ENCODE results near the gene CYP2D6. TPM values are rescaled to one million over a fixed set of nuclear protein-coding genes. Genes with fewer than 3 reads are reported as not detected.
"Not testable (repeated sequence)": the region's sequence is repeated elsewhere in the genome, so short reads cannot be mapped to it uniquely, and the experiment has no call there.

Gene CYP2D6
- total and polyA plus RNA-seq, 12 donors = 0.20 to 16.2 (median 0.54) TPM; not detected in 3

GRCh38 chr22:42138122-42138770 lies 7.6 kb upstream of the CYP2D6 start:
- Histone ChIP-seq H3K4me1 (replicated peaks in 1 of 2) (no peaks in the 10 kb centered on the region), H3K4me3 (no peak overlapping the region), H3K27ac (no peak overlapping the region), H3K27me3 (no peaks in the 10 kb centered on the region), H3K9me3 (replicated peaks in 1 of 3) (no peaks in the 10 kb centered on the region), H3K36me3 (replicated peaks in 1 of 2) (no peaks in the 10 kb centered on the region)
- intact Hi-C loops (cut with DNase I) = no loop called here
- no peak for TF ChIP-seq POLR2A (IDR thresholded peaks at IDR 0.05)
- TF ChIP-seq, protein P1, sequence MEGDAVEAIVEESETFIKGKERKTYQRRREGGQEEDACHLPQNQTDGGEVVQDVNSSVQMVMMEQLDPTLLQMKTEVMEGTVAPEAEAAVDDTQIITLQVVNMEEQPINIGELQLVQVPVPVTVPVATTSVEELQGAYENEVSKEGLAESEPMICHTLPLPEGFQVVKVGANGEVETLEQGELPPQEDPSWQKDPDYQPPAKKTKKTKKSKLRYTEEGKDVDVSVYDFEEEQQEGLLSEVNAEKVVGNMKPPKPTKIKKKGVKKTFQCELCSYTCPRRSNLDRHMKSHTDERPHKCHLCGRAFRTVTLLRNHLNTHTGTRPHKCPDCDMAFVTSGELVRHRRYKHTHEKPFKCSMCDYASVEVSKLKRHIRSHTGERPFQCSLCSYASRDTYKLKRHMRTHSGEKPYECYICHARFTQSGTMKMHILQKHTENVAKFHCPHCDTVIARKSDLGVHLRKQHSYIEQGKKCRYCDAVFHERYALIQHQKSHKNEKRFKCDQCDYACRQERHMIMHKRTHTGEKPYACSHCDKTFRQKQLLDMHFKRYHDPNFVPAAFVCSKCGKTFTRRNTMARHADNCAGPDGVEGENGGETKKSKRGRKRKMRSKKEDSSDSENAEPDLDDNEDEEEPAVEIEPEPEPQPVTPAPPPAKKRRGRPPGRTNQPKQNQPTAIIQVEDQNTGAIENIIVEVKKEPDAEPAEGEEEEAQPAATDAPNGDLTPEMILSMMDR (IDR thresholded peaks at IDR 0.05) = no peak
- 88 to 95% (median 89%) methylated on average over 25 to 31 of the region's 31 CpGs for WGBS, 4 donors
- DNase-seq = no peak

GRCh38 chr22:42135688-42136087 lies 5.1 kb upstream of the CYP2D6 start:
- H3K27ac ChIP-seq; DNase-seq; H3K4me1 ChIP-seq (replicated peaks in 1 of 2); H3K4me3 ChIP-seq; H3K9me3 ChIP-seq (replicated peaks in 1 of 3); H3K27me3 ChIP-seq; H3K36me3 ChIP-seq (replicated peaks in 1 of 2); intact Hi-C loops (cut with DNase I): not testable (repeated sequence)
- no CpG with 5 or more reads among the region's 4 CpGs for WGBS, 4 donors

DNA sequence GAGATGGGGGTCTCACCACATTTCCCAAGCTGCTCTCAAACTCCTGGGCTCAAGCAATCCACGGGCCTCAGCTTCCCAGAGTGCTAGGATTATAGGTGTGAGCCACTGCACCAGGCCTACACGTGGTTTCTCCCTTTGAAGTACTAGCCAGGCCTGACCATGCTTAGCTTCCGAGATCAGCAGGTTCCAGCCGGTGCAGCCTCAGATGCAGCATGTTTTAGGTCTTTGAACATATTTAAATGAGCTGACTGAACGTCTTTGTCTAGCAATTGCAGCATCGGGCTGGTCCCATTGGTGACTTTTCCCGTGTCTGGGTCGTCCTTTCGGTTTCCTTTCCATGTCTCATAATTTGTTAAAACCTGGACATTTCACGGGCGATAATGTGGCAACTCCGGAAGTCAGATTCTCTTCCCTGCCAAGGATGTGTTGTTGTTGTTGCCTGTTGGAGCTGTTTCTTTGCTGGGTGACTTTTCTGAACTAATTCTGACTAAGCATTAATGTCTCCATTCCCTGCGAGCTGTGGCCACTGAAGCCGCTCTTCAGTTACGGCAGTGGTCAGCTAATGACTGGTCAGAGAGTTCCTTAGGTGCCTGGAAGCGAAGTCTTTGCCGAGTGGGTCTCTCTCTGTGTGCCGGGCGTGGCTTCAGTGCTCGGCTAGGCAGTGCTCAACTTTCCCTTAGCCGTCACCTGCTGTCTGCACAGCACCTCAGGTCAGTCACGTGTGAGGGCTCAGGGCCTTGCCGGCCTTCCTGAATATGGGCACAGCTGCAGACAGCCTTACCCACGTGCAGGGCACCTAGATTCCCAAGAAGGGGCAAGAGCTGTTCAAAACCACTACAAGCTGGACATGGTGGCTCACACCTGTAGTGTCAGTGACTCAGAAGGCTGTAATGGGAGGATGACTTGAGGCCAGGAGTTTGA lies 3.8 kb upstream of the CYP2D6 start:
- Histone ChIP-seq H3K27me3 (no peaks in the 10 kb centered on the region), H3K27ac (no peak overlapping the region), H3K4me3 (no peak overlapping the region), H3K4me1 (replicated peaks in 1 of 2) (no peaks in the 10 kb centered on the region), H3K36me3 (replicated peaks in 1 of 2) (no peaks in the 10 kb centered on the region), H3K9me3 (replicated peaks in 1 of 3) (no peaks in the 10 kb centered on the region)
- intact Hi-C loops (cut with DNase I) = no loop called here
- 74 to 84% (median 82%) methylated on average over 22 to 24 of the region's 24 CpGs for WGBS, 4 donors
- no peak for DNase-seq
- no peak for TF ChIP-seq POLR2A (IDR thresholded peaks at IDR 0.05)
- TF ChIP-seq, protein P1 (IDR thresholded peaks at IDR 0.05) = no peak

- Histone ChIP-seq H3K9me3 (replicated peaks in 1 of 3) (no peaks in the 10 kb centered on the region), H3K36me3 (replicated peaks in 1 of 2) (no peaks in the 10 kb centered on the region), H3K4me1 (replicated peaks in 1 of 2) (no peaks in the 10 kb centered on the region), H3K27ac (no peak overlapping the region), H3K27me3 (no peaks in the 10 kb centered on the region), H3K4me3 (no peak overlapping the region)
- DNase-seq = no peak
- intact Hi-C loops (cut with DNase I) = no loop called here
- 75 to 90% (median 88%) methylated on average over 13 of the region's 13 CpGs; no CpG with 5 or more reads in 1 of the 4 donors for WGBS, 4 donors
- TF ChIP-seq, protein P1 (IDR thresholded peaks at IDR 0.05) = no peak
- TF ChIP-seq POLR2A (IDR thresholded peaks at IDR 0.05) = no peak
These were observed 1.8 kb upstream of the CYP2D6 start for GRCh38 chr22:42132457-42132856.
